T-cell (primary cell): ENCODE measurements around the gene CKAP5. TPM values are rescaled to one million over a fixed set of nuclear protein-coding genes. Genes with fewer than 3 reads are reported as not detected.
"Not testable (repeated sequence)": the region's sequence is repeated elsewhere in the genome, so short reads cannot be mapped to it uniquely, and the experiment has no call there.

ENCODE experiments used
- ATAC-seq, 4 experiments: fragments of 200-7000 bp in 3 of 4; fragments of 150-1000 bp in 1 of 4; cut with Tn5 transposase; replicated peaks in 1 of 4; 1 replicate in 3 of 4; 2 replicates in 1 of 4; pipeline ENCODE4 v1.10.0; 2021; ENCODE audit warnings: moderate library complexity in 3 of 4, mild to moderate bottlenecking in 2 of 4, moderate number of reproducible peaks in 1 of 4
- CTCF ChIA-PET, 2 donors: fragments of 300-600 bp; sonication (Branson Sonifier 250); formaldehyde crosslinking; loops; one replicate each; lab custom pipeline; 2022; ENCODE audit warnings: antibody characterized with exemption in 2 of 2; lab: Charles Lee
- POLR2A ChIA-PET, 2 donors: fragments of 300-600 bp; sonication (Branson Sonifier 250); formaldehyde crosslinking; loops; one replicate each; lab custom pipeline; 2022; ENCODE audit warnings: antibody characterized with exemption in 2 of 2; lab: Charles Lee
- DNase-seq, 35 experiments: peaks; one replicate each; pipeline versions ENCODE4 v3.0.0 to v3.0.0-alpha.2; 2013 to 2023
- H3K27ac ChIP-seq: one replicate; pipeline ENCODE4 v1.5.1; 2013; ENCODE audit warnings: low read length
- H3K27me3 ChIP-seq, 2 experiments: replicated peaks in 1 of 2; 1 replicate in 1 of 2; 2 replicates in 1 of 2; pipeline versions ENCODE4 v1.6.1 to v1.7.0; 2013; ENCODE audit warnings: low read length in 1 of 2, mixed read lengths in 1 of 2; ENCODE audit not compliant: control insufficient read depth in 2 of 2, insufficient read depth in 2 of 2; ENCODE audit errors: extremely low read depth in 1 of 2
- H3K36me3 ChIP-seq, 2 donors: 1 replicate in 1 of 2; 2 replicates in 1 of 2; pipeline versions ENCODE4 v1.6.1 to v1.7.0; 2013; ENCODE audit warnings: low read length in 1 of 2; ENCODE audit not compliant: control insufficient read depth in 2 of 2, insufficient read depth in 1 of 2; ENCODE audit errors: extremely low read depth in 1 of 2
- H3K4me1 ChIP-seq, 2 experiments: 1 replicate in 1 of 2; 2 replicates in 1 of 2; pipeline versions ENCODE4 v1.6.1 to v1.7.0; 2013; ENCODE audit warnings: low read length in 2 of 2, mixed read lengths in 1 of 2; ENCODE audit not compliant: insufficient read depth in 2 of 2, control insufficient read depth in 1 of 2; ENCODE audit errors: extremely low read depth in 1 of 2
- H3K4me3 ChIP-seq, 2 donors: 1 replicate in 1 of 2; 2 replicates in 1 of 2; pipeline versions ENCODE4 v1.5.1 to v1.7.0; 2013; ENCODE audit warnings: mild to moderate bottlenecking in 2 of 2, low read length in 1 of 2, moderate library complexity in 1 of 2; ENCODE audit not compliant: control insufficient read depth in 1 of 2; ENCODE audit errors: extremely low read depth in 1 of 2
- H3K9me3 ChIP-seq: 2 replicates; pipeline ENCODE4 v1.7.0; 2013
- H3K27ac Mint-ChIP-seq, 2 donors: one replicate each; pipeline ENCODE4 v1.8.0; 2020 to 2021; ENCODE audit warnings: mild to moderate bottlenecking in 2 of 2, mixed read lengths in 2 of 2
- H3K27me3 Mint-ChIP-seq, 2 donors: one replicate each; pipeline ENCODE4 v1.8.0; 2021 to 2022; ENCODE audit warnings: mixed read lengths in 2 of 2
- H3K36me3 Mint-ChIP-seq: one replicate; pipeline ENCODE4 v1.8.0; 2021; ENCODE audit warnings: mixed read lengths
- H3K4me1 Mint-ChIP-seq, 3 donors: one replicate each; pipeline ENCODE4 v1.8.0; 2020 to 2022; ENCODE audit warnings: mixed read lengths in 3 of 3, mild to moderate bottlenecking in 1 of 3
- H3K4me3 Mint-ChIP-seq, 3 donors: one replicate each; pipeline ENCODE4 v1.8.0; 2020 to 2022; ENCODE audit warnings: mild to moderate bottlenecking in 3 of 3, mixed read lengths in 3 of 3, moderate library complexity in 3 of 3
- H3K9me3 Mint-ChIP-seq, 3 donors: one replicate each; pipeline ENCODE4 v1.8.0; 2020 to 2022; ENCODE audit warnings: mixed read lengths in 3 of 3
- WGBS: methylation state at CpG from one replicate; pipeline ENCODE4 v1.1.5; 2013; ENCODE audit warnings: missing lambda C conversion rate; ENCODE audit not compliant: insufficient coverage; 5-methylcytosine and 5-hydroxymethylcytosine counted together
- total RNA-seq, 35 experiments: library from RNA in 6 of 35; stranded (reverse) in 6 of 35; fragments of 120-200 nt in 1 of 35; gene quantifications; one replicate each; pipeline versions ENCODE4 v1.2.1 to v1.2.4 and lab custom pipeline; 2013 to 2026

Gene CKAP5
- total RNA-seq, 5 donors from 2014 or later (not counting 1 experiment from before 2014, with no cell fraction given): 34.8 to 44.6 (median 38.0) TPM

GRCh38 chr11:46808799-46809431 lies 37.2 kb downstream of the CKAP5 start:
- Mint-ChIP-seq H3K4me3 (no peak overlapping the region), H3K27me3 (no peaks in the 10 kb centered on the region), H3K36me3 (peaks cover 41% of the 10 kb centered on the region), H3K27ac (no peak overlapping the region), H3K9me3 (no peaks in the 10 kb centered on the region), H3K4me1 (peaks cover 0 to 3% (median 3%) of the 10 kb centered on the region in 3 donors)
- Histone ChIP-seq H3K9me3 (no peaks in the 10 kb centered on the region), H3K27me3 (no peaks in the 10 kb centered on the region), H3K27ac (no peak overlapping the region), H3K4me1 (no peaks in the 10 kb centered on the region), H3K4me3 (no peak overlapping the region), H3K36me3 (peaks cover 0 to 40% of the 10 kb centered on the region in 2 donors)
- ATAC-seq (peak in 2 of 4 experiments; percentile 47 to 55), DNase-seq (peak in 1 of 35 experiments; percentile 31)
- ChIA-PET CTCF (interaction anchor here in 1 of 2 donors (1.1 kb wide), 1 partner anchor 319 kb away, joined by 3 read pairs; no protein-coding TSS in a partner anchor), POLR2A (interaction anchor here in 1 of 2 donors (0.6 kb wide), 1 partner anchor 315 kb away, joined by 3 read pairs; no protein-coding TSS in a partner anchor)
- WGBS: no CpG with 5 or more reads among the region's 3 CpGs

- no peak for ATAC-seq
- CTCF ChIA-PET: interaction anchor here in 1 of 2 donors (0.7 kb wide), 1 partner anchor 32 kb away, joined by 3 read pairs; no protein-coding TSS in a partner anchor
- H3K27ac Mint-ChIP-seq: no peak overlapping the region
Measured at GRCh38 chr11:46801694-46802470, 44.2 kb downstream of the CKAP5 start.

GRCh38 chr11:46800177-46800576 lies 45.9 kb downstream of the CKAP5 start:
- Mint-ChIP-seq H3K27ac (no peak overlapping the region), H3K27me3 (no peaks in the 10 kb centered on the region), H3K4me3 (no peak overlapping the region), H3K4me1 (no peaks in the 10 kb centered on the region), H3K9me3 (no peaks in the 10 kb centered on the region), H3K36me3 (peaks cover 39% of the 10 kb centered on the region)
- Histone ChIP-seq H3K4me1 (no peaks in the 10 kb centered on the region), H3K27ac (no peak overlapping the region), H3K9me3 (no peaks in the 10 kb centered on the region), H3K36me3 (peaks cover 0 to 36% of the 10 kb centered on the region in 2 donors), H3K4me3 (no peak overlapping the region), H3K27me3 (no peaks in the 10 kb centered on the region)
- CTCF ChIA-PET: no interaction called here
- DNase-seq (no peak), ATAC-seq (no peak)
- no CpG with 5 or more reads among the region's 1 CpG for WGBS
- POLR2A ChIA-PET: interaction anchor here in 1 of 2 donors (0.7 kb wide), 1 partner anchor 490 kb away, joined by 3 read pairs; no protein-coding TSS in a partner anchor

More at GRCh38 chr11:46801694-46802470, 44.2 kb downstream of the CKAP5 start:
- Histone ChIP-seq H3K9me3 (no peaks in the 10 kb centered on the region), H3K36me3 (peaks cover 0 to 31% of the 10 kb centered on the region in 2 donors), H3K4me3 (no peak overlapping the region), H3K27ac (no peak overlapping the region), H3K27me3 (no peaks in the 10 kb centered on the region), H3K4me1 (no peaks in the 10 kb centered on the region)
- Mint-ChIP-seq H3K27me3 (no peaks in the 10 kb centered on the region), H3K4me3 (no peak overlapping the region), H3K9me3 (no peaks in the 10 kb centered on the region), H3K36me3 (peaks cover 38% of the 10 kb centered on the region), H3K4me1 (no peaks in the 10 kb centered on the region)
- no peak for DNase-seq
- 78% methylated on average over 2 of the region's 7 CpGs for WGBS
- POLR2A ChIA-PET: interaction anchor here in 1 of 2 donors (0.6 kb wide), 2 partner anchors 20 to 143 kb away, joined by 3 to 4 read pairs; no protein-coding TSS in a partner anchor

- H3K9me3 ChIP-seq, H3K4me3 ChIP-seq, H3K27ac Mint-ChIP-seq, H3K9me3 Mint-ChIP-seq, DNase-seq, ATAC-seq, H3K4me1 ChIP-seq, H3K27me3 Mint-ChIP-seq, H3K27me3 ChIP-seq, H3K4me3 Mint-ChIP-seq, H3K4me1 Mint-ChIP-seq, H3K27ac ChIP-seq, POLR2A ChIA-PET, CTCF ChIA-PET: not testable (repeated sequence)
- no CpG with 5 or more reads among the region's 2 CpGs for WGBS
- H3K36me3 Mint-ChIP-seq: peaks cover 41% of the 10 kb centered on the region
- peaks cover under 1 to 38% of the 10 kb centered on the region in 2 donors for H3K36me3 ChIP-seq
Measured at GRCh38 chr11:46799725-46800124, 46.4 kb downstream of the CKAP5 start.

- ATAC-seq (no peak), DNase-seq (no peak)
- POLR2A ChIA-PET: no interaction called here
- CTCF ChIA-PET: no interaction called here
- no peak overlapping the region for H3K27ac ChIP-seq
- no peaks in the 10 kb centered on the region for H3K27me3 ChIP-seq
- no CpG with 5 or more reads among the region's 4 CpGs for WGBS
- H3K9me3 ChIP-seq: no peaks in the 10 kb centered on the region
- H3K27me3 Mint-ChIP-seq: no peaks in the 10 kb centered on the region
- H3K27ac Mint-ChIP-seq: no peak overlapping the region
- H3K36me3 Mint-ChIP-seq: peaks cover 53% of the 10 kb centered on the region
- no peak overlapping the region for H3K4me3 Mint-ChIP-seq
- H3K4me1 ChIP-seq: no peaks in the 10 kb centered on the region
- no peaks in the 10 kb centered on the region for H3K4me1 Mint-ChIP-seq
- H3K9me3 Mint-ChIP-seq: no peaks in the 10 kb centered on the region
- H3K36me3 ChIP-seq: peaks cover 0 to 40% of the 10 kb centered on the region in 2 donors
- H3K4me3 ChIP-seq: no peak overlapping the region
Measured at GRCh38 chr11:46778416-46778815, 67.7 kb downstream of the CKAP5 start.

- Mint-ChIP-seq H3K4me3 (no peak overlapping the region), H3K27me3 (no peaks in the 10 kb centered on the region), H3K36me3 (peaks cover 60% of the 10 kb centered on the region), H3K27ac (no peak overlapping the region), H3K9me3 (no peaks in the 10 kb centered on the region), H3K4me1 (no peaks in the 10 kb centered on the region)
- H3K4me3 ChIP-seq: no peak overlapping the region
- H3K9me3 ChIP-seq: no peaks in the 10 kb centered on the region
- no peaks in the 10 kb centered on the region for H3K4me1 ChIP-seq
- POLR2A ChIA-PET: no interaction called here
- DNase-seq (no peak), ATAC-seq (no peak)
- CTCF ChIA-PET: no interaction called here
- H3K36me3 ChIP-seq: peaks cover 0 to 37% of the 10 kb centered on the region in 2 donors
- H3K27me3 ChIP-seq: no peaks in the 10 kb centered on the region
- no peak overlapping the region for H3K27ac ChIP-seq
- no CpG with 5 or more reads among the region's 2 CpGs for WGBS
Measured at GRCh38 chr11:46776878-46777277, 69.2 kb downstream of the CKAP5 start.
